ENCODE measurements around the gene OR11A1.

Gene OR11A1

DNA sequence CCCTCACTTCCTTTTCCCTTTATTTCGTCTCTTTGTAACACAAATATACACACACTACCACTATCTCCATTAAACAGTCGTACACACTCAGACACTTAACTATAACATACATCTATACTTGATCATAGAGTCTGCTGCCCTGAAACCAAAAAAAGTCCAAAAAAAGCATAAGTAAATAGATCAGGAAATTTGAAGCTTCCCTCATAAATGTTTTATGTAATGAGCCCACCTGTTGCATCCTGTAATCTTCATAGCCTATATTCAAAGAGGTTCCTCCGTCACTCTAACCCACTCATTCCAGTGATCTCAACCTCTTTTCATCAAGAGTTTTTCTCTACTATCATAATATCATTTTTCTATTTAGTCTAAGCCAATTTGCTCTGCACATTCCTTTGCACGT is 68.3 kb downstream of the OR11A1 start:
- DNase-seq (ENCODE audit: low read depth) = no peak

- DNase-seq (ENCODE audit: low read depth) = no peak
These were observed 80.9 kb downstream of the OR11A1 start for GRCh38 chr6:29376003-29376402.

Measured in stimulated activated CD4-positive, alpha-beta T cell treated with anti-CD3 and anti-CD28 coated beads, Interleukin-2, amount 100 ng/mL, for 4 hours (primary cell).